GM13977 (cell line): ENCODE measurements around the gene GLS.

ENCODE experiments used
- DNase-seq: peaks from one replicate; pipeline ENCODE4 v3.0.0; 2012; ENCODE audit warnings: low spot score
- CTCF ChIP-seq: IDR thresholded peaks from 2 replicates; pipeline ENCODE4 v1.5.1; 2012; ENCODE audit warnings: mild to moderate bottlenecking, control low read depth; ENCODE audit not compliant: insufficient read depth; ENCODE audit errors: extremely low read depth, missing control alignments
- in situ Hi-C: fragments of 300-500 bp; cut with MboI; formaldehyde crosslinking; loops from one replicate; pipeline ENCODE4 v1.12.0; 2022; ENCODE audit warnings: low sequenced_read_pairs, low pct_unique_long_range_greater_than_20kb, mixed read lengths, inconsistent platforms; ENCODE audit not compliant: unreplicated experiment

Gene GLS

GRCh38 chr2:190986221-190986953 lies 105.8 kb downstream of the GLS start:
- in situ Hi-C loops: no loop called here
- DNase-seq: no peak
- TF ChIP-seq CTCF: no peak

GRCh38 chr2:190987116-190987515 lies 106.5 kb downstream of the GLS start:
- in situ Hi-C loops: no loop called here
- TF ChIP-seq CTCF: no peak
- no peak for DNase-seq

- DNase-seq: no peak
- no peak for TF ChIP-seq CTCF
- in situ Hi-C loops: no loop called here
Observed at GRCh38 chr2:190987938-190988337, 107.3 kb downstream of the GLS start.

GRCh38 chr2:190988910-190989309 lies 108.3 kb downstream of the GLS start:
- no peak for DNase-seq
- in situ Hi-C loops: no loop called here
- no peak for TF ChIP-seq CTCF

GRCh38 chr2:190990132-190990531 lies 109.5 kb downstream of the GLS start:
- no peak for DNase-seq
- in situ Hi-C loops: no loop called here
- no peak for TF ChIP-seq CTCF

GRCh38 chr2:190993292-190993643 lies 112.6 kb downstream of the GLS start:
- in situ Hi-C loops: no loop called here
- no peak for DNase-seq
- TF ChIP-seq CTCF: no peak
